ENCODE results near the gene ALPL. TPM values are rescaled to one million over a fixed set of nuclear protein-coding genes. Genes with fewer than 3 reads are reported as not detected.
"Not testable (repeated sequence)": the region's sequence is repeated elsewhere in the genome, so short reads cannot be mapped to it uniquely, and the experiment has no call there.

The ALPL gene
- total RNA-seq, 1 donor from 2014 or later = 4.9 TPM

GRCh38 chr1:21552715-21553114, 43.5 kb downstream of the ALPL start:
- DNase-seq (ENCODE audit: low spot score in 2 of 2) (no peak), FAIRE-seq (no peak)

GRCh38 chr1:21553116-21553926, 44.1 kb downstream of the ALPL start:
- DNase-seq (ENCODE audit: low spot score in 2 of 2) = no peak
- FAIRE-seq = no peak

- DNase-seq (ENCODE audit: low spot score in 2 of 2) (no peak), FAIRE-seq (no peak)
These were observed 50.8 kb downstream of the ALPL start for GRCh38 chr1:21559788-21560567.

- DNase-seq (ENCODE audit: low spot score in 2 of 2) (no peak), FAIRE-seq (no peak)
These were observed 51.9 kb downstream of the ALPL start for GRCh38 chr1:21560916-21561638.

GRCh38 chr1:21562896-21563295, 53.7 kb downstream of the ALPL start:
- FAIRE-seq = no peak
- no peak for DNase-seq (ENCODE audit: low spot score in 2 of 2)

- FAIRE-seq (no peak), DNase-seq (ENCODE audit: low spot score in 2 of 2) (no peak)
These were observed 54.7 kb downstream of the ALPL start for GRCh38 chr1:21563971-21564370.

- no peak for FAIRE-seq
These were observed 55.4 kb downstream of the ALPL start for GRCh38 chr1:21564521-21565095.

GRCh38 chr1:21565285-21565684, 56.1 kb downstream of the ALPL start:
- DNase-seq (ENCODE audit: low spot score in 2 of 2) = no peak
- no peak for FAIRE-seq

More at GRCh38 chr1:21564521-21565095, 55.4 kb downstream of the ALPL start:
- DNase-seq (ENCODE audit: low spot score in 2 of 2) = no peak

GRCh38 chr1:21566361-21566760, 57.1 kb downstream of the ALPL start:
- not testable (repeated sequence) for DNase-seq (ENCODE audit: low spot score in 2 of 2); FAIRE-seq

GRCh38 chr1:21567241-21568005, 58.2 kb downstream of the ALPL start:
- FAIRE-seq (no peak), DNase-seq (ENCODE audit: low spot score in 2 of 2) (no peak)

- FAIRE-seq (no peak), DNase-seq (ENCODE audit: low spot score in 2 of 2) (no peak)
These were observed 59.0 kb downstream of the ALPL start for GRCh38 chr1:21568006-21568746.

GRCh38 chr1:21568809-21569385, 59.7 kb downstream of the ALPL start:
- DNase-seq (ENCODE audit: low spot score in 2 of 2) (no peak), FAIRE-seq (no peak)

GRCh38 chr1:21569820-21570527, 60.8 kb downstream of the ALPL start:
- FAIRE-seq (no peak), DNase-seq (ENCODE audit: low spot score in 2 of 2) (no peak)

- DNase-seq (ENCODE audit: low spot score in 2 of 2) = no peak
These were observed 61.3 kb downstream of the ALPL start for GRCh38 chr1:21570528-21570875.

GRCh38 chr1:21570885-21571284, 61.7 kb downstream of the ALPL start:
- no peak for FAIRE-seq
- DNase-seq (ENCODE audit: low spot score in 2 of 2) = no peak

More at GRCh38 chr1:21570528-21570875, 61.3 kb downstream of the ALPL start:
- FAIRE-seq = no peak

- FAIRE-seq = no peak
These were observed 63.0 kb downstream of the ALPL start for GRCh38 chr1:21572221-21572620.

GRCh38 chr1:21572735-21573277, 63.6 kb downstream of the ALPL start:
- no peak for FAIRE-seq
- no peak for DNase-seq (ENCODE audit: low spot score in 2 of 2)

More at GRCh38 chr1:21572221-21572620, 63.0 kb downstream of the ALPL start:
- no peak for DNase-seq (ENCODE audit: low spot score in 2 of 2)

GRCh38 chr1:21573475-21573874, 64.3 kb downstream of the ALPL start:
- no peak for DNase-seq (ENCODE audit: low spot score in 2 of 2)
- no peak for FAIRE-seq
